ENCODE data around the gene NEIL3.

NEIL3 gene

GRCh38 chr4:177408023-177408422, 98.3 kb downstream of the NEIL3 start:
- no peak overlapping the region for H3K4me3 ChIP-seq (ENCODE audit: low read depth, low read length)
- DNase-seq (ENCODE audit: low read depth, low spot score): no peak
- in situ Hi-C loops (cut with HindIII; ENCODE audit: low sequenced_read_pairs): no loop called here
- TF ChIP-seq CTCF (IDR thresholded peaks at IDR 0.05; ENCODE audit: low read depth, low read length): no peak

GRCh38 chr4:177410566-177410965, 100.9 kb downstream of the NEIL3 start:
- in situ Hi-C loops (cut with HindIII; ENCODE audit: low sequenced_read_pairs): no loop called here
- DNase-seq (ENCODE audit: low read depth, low spot score): no peak
- H3K4me3 ChIP-seq (ENCODE audit: low read depth, low read length): no peak overlapping the region
- TF ChIP-seq CTCF (IDR thresholded peaks at IDR 0.05; ENCODE audit: low read depth, low read length): no peak

GRCh38 chr4:177411996-177412395, 102.3 kb downstream of the NEIL3 start:
- DNase-seq (ENCODE audit: low read depth, low spot score): no peak
- in situ Hi-C loops (cut with HindIII; ENCODE audit: low sequenced_read_pairs): no loop called here
- TF ChIP-seq CTCF (IDR thresholded peaks at IDR 0.05; ENCODE audit: low read depth, low read length): no peak
- no peak overlapping the region for H3K4me3 ChIP-seq (ENCODE audit: low read depth, low read length)

Data from astrocyte of the spinal cord (primary cell).